Activated T-cell treated with anti-CD3 and anti-CD28 coated beads, Interleukin-2, amount 50 U/mL, for 48 hours (primary cell): ENCODE measurements around the gene FES.

Source experiments
- DNase-seq, 2 experiments: peaks; one replicate each; pipeline ENCODE4 v3.0.0-alpha.2; 2020

The FES gene

DNA sequence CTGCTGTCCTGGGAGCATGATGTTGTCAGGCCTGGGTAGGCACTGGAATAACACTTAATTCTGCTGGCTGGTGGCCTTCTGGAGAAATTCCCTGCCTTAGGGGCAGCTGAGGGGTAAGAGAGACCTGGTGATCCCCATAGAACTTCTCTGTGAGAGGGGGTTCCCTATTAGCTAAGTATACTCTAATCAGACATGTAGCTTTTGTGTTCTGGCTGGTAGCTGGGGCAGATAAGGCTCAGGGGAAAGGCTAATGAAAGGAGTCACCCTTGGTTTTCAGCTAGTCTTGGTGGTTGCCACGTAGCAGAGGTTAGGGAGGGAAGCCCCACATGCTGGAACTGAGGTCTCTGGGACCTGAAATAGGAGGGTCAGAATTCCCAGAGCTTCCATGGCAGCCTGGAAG is 49.0 kb downstream of the FES start:
- DNase-seq = no peak

DNA sequence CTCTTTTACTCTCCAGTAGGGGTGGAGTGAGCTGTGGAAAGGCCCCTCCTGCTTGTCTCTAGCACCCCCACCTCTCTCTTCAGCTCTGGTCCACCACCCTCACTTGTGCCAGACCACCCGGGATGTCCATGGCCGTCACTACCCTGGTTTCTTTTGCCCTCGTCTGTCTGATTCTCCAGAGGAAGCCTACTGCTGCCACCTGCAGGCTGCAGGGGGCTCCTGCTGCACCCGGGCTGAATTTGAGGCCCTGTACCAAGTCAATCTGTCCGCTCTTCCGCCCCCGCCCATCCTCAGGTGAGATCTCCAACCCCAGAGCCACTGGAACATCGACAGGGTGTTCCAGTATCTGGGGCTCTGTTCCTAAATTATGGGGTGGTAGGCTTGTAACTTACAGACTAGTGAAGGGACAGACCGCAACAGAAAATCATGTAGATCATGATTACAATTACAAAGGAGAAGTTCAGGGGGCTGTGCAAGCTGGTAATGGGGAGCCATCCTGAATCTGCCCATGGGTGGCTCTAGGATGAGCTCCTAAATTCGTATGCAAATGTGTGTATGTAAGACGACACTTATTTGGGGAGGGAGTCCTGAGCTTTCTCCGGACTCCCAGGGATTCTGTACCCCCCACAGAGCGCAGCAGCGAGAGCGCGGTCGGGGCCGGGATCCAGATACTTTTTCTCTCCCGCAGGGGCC is 50.1 kb downstream of the FES start:
- DNase-seq = peak; percentile 94

DNA sequence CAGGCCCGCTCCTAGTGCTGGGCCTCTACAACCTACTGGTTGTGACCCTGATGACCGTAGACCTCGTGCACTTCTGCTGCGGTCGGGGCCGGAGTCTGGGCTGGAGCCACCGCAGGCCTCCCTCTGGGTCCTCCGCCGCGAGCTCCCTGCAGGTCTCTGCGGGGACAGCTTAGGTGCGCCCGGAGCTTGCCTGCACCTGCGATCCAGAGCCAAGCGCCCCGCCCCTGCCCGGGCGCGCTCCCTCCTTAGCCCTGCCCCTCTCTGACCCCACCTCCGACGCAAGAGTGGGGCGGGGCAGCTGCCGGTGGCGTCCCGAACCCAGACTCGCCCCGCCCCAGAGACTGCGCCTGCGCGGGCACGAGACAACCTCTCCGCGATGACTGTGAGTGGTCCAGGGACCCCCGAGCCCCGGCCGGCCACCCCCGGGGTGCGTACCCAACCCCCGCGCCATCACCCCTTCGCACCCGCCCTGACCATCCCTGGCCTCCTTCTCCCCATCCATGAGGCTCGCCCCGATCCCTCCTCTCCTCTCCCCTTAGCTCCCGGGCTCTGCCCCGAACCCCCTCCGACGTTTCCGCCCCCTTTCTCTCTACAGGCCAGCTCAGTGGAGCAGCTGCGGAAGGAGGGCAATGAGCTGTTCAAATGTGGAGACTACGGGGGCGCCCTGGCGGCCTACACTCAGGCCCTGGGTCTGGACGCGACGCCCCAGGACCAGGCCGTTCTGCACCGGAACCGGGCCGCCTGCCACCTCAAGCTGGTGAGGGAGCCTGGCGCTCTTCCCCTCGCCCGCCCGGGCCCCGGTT is 50.8 kb downstream of the FES start, which contains the start of gene UNC45A:
Gene UNC45A, plus strand, starts transcription at position 337 of the 803 bp plus-strand sequence. Its CDS starts 40 bp downstream, at position 377.
- DNase-seq = peak; percentile 98

DNA sequence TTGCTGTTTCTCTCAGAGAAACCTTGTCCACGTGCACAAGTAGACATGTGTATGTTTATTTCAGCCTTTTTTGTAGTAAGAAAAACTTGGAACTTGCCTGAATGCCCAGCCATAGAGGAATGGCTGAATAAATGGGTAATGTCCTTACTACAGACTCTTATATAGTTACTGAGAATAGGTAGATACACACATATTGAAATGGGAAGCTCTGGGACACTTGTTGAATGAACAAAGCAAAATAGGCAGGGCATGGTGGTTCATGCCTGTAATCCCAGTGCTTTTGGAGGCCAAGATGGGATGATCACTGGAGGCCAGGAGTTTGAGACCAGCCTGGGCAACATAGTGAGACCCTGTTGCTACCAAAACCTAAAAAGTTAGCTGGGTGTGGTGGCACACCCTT is 52.5 kb downstream of the FES start:
- DNase-seq = no peak

DNA sequence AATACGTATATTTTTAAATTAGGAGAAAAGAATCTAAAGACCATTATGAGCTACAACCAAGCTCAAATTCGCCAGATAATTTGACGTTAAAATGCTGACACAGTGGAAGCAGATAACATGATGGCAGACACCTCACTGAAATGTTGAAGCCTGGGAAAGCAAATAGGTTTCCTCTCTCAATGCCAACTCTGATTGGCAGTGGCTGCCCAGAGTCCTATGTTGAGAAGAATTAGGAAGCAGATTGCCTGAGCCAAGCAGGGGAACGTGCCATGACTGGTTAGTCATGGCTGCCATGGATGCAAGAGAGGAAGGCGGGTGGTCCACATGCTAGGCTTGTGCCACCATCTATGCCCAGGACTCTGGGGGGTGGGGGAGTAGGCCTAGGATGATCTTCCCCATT is 54.0 kb downstream of the FES start:
- no peak for DNase-seq

DNA sequence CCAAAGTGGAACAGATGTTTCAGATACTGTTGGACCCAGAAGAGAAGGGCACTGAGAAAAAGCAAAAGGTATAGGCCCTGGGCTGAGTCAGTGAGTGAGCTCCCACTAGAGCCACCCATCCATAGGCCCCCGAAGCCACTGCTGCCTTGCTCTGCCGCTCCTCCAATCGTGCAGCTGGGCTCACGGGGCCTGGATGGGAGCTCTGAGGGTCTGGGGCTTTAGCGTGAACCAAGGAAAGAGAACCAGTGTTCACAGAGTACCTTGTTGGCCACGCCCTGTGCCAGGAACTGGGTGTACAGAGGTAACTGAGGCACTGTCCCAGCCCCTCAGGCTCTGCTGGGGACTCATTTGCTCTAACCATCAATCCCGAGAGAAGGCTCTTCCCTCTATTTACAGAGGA is 55.5 kb downstream of the FES start:
- no peak for DNase-seq

DNA sequence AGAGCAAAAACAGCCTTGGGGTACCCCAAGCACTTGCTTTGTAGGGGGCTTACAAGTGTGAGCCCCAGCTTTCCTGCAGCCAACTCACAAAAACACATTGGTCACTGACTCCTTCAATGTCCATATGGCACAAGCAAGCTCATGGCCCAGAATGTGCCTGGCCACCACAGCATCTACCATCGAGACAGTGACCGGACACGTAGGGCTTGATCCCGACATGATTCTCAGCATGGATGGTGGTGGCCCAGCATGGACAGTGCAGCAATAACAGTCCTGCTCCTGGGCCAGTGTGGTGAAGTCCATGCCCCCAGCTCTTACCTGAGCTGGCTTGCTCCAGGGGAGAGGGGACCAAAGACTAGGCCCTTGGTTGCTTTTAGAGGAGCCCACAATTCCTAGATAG is 56.7 kb downstream of the FES start:
- DNase-seq = no peak

DNA sequence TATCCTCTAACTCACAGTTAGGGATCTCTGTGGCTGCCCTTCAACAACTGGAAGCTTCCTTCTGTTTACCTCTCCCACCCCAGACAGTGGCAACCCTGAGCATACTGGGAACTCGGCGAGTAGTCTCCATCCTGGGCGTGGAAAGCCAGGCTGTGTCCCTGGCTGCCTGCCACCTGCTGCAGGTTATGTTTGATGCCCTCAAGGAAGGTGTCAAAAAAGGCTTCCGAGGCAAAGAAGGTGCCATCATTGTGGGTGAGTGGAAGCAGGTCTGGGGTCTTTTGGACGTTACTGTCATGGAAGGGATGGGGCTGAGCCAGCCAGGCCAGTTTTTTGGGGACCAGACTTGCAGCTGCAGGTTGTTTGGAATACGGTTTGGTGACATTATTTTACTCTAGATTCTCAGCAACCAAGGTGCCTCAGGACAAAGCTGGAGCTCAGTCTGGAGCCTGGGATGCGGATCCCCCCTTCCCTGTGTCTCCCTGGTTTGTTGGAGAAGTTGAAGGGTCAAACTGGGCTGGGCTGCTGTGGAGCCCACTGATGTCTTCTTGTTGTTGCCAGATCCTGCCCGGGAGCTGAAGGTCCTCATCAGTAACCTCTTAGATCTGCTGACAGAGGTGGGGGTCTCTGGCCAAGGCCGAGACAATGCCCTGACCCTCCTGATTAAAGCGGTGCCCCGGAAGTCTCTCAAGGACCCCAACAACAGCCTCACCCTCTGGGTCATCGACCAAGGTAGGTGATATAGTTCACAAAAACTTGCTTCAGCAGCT is 58.2 kb downstream of the FES start:
- no peak for DNase-seq

DNA sequence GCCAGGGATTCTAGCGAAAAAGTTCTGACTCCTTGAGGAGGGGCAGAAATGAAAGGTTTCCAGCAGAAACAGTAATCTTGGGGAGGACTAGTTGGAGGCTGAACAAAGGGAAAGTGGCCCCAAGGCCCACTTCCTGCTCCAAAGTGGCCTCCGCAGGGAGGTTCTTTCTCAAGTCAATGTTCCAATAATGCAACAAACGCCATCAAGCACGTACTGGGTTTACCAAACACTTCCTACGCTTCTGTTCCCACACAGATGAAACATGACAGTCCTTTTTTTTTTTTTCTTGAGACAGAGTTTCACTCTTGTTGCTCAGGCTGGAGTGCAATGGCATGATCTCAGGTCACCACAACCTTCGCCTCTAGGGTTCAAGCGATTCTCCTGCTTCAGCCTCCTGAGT is 60.8 kb downstream of the FES start:
- no peak for DNase-seq
